Measurements from ENCODE around the gene PI4K2A.

DNA sequence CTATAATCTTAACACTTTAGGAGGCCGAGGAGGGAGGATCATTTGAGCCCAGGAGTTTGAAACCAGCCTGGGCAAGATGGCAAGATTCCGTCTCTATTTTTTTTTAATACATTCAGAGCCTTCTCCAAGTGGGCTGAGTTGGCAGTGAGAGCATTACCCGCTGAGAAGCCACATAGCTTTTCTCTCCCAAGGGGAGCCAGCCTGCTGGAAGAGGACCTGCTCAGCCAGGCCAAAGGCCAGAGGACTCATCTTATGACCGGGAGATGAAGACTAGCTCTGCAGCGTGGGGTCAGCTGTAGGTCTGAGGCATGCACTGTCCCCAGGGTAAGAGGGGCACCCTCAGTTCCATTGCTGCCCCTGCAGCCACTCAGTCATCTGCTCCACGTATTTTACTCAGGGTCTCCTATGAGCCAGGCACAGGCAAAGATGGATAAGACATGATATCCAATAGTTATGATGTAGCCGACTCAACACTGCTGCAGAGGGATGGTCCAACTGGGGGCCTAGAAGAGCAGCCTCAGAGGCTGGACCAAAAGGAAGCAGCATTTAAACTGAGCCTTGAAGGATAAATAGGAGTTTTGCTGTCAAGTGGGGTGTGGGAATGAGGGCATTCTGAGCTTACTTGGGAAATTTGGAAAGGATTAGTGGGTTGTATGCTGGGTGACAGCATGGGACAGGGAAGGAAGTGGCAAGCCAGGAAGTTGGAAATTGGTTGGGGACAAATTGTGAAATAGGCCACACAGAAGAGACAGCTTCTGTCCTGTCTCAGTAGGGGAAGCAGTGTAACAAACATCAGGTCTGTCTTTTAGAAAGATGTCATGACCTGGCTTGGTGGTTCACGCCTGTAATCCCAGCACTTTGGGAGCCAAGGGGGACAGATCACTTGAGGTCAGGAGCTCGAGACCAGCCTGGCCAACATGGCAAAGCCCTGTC is 71.4 kb downstream of the PI4K2A start:
- TF ChIP-seq, protein P1, sequence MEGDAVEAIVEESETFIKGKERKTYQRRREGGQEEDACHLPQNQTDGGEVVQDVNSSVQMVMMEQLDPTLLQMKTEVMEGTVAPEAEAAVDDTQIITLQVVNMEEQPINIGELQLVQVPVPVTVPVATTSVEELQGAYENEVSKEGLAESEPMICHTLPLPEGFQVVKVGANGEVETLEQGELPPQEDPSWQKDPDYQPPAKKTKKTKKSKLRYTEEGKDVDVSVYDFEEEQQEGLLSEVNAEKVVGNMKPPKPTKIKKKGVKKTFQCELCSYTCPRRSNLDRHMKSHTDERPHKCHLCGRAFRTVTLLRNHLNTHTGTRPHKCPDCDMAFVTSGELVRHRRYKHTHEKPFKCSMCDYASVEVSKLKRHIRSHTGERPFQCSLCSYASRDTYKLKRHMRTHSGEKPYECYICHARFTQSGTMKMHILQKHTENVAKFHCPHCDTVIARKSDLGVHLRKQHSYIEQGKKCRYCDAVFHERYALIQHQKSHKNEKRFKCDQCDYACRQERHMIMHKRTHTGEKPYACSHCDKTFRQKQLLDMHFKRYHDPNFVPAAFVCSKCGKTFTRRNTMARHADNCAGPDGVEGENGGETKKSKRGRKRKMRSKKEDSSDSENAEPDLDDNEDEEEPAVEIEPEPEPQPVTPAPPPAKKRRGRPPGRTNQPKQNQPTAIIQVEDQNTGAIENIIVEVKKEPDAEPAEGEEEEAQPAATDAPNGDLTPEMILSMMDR (IDR thresholded peaks at IDR 0.05), result no peak
- no peak for TF ChIP-seq POLR2AphosphoS5 (IDR thresholded peaks at IDR 0.05; ENCODE audit: insufficient read depth in 1 of 2, low read depth in 1 of 2)
- no peak for TF ChIP-seq POLR2A (IDR thresholded peaks at IDR 0.05)
